ENCODE data around the gene ADH6.
"Not testable (repeated sequence)": the region's sequence is repeated elsewhere in the genome, so short reads cannot be mapped to it uniquely, and the experiment has no call there.

ADH6 gene

GRCh38 chr4:99200138-99200537 is 18.9 kb downstream of the ADH6 start:
- no peak for DNase-seq (ENCODE audit: low read depth in 3 of 3, low spot score in 1 of 3)

- no peak for DNase-seq (ENCODE audit: low read depth in 3 of 3, low spot score in 1 of 3)
Observed at GRCh38 chr4:99190336-99190735, 28.7 kb downstream of the ADH6 start.

GRCh38 chr4:99189900-99190299 is 29.1 kb downstream of the ADH6 start:
- not testable (repeated sequence) for DNase-seq (ENCODE audit: low read depth in 3 of 3, low spot score in 1 of 3)

- DNase-seq (ENCODE audit: low read depth in 3 of 3, low spot score in 1 of 3), result no peak
Observed at GRCh38 chr4:99186029-99186428, 33.0 kb downstream of the ADH6 start.

GRCh38 chr4:99185581-99185980 is 33.5 kb downstream of the ADH6 start:
- DNase-seq (ENCODE audit: low read depth in 3 of 3, low spot score in 1 of 3), result no peak

GRCh38 chr4:99180382-99181070 is 38.5 kb downstream of the ADH6 start:
- no peak for DNase-seq (ENCODE audit: low read depth in 3 of 3, low spot score in 1 of 3)

- DNase-seq (ENCODE audit: low read depth in 3 of 3, low spot score in 1 of 3), result no peak
Observed at GRCh38 chr4:99179626-99180025, 39.4 kb downstream of the ADH6 start.

GRCh38 chr4:99179178-99179577 is 39.9 kb downstream of the ADH6 start:
- DNase-seq (ENCODE audit: low read depth in 3 of 3, low spot score in 1 of 3), result no peak

GRCh38 chr4:99166544-99166943 is 52.5 kb downstream of the ADH6 start:
- no peak for DNase-seq (ENCODE audit: low read depth in 3 of 3, low spot score in 1 of 3)

- DNase-seq (ENCODE audit: low read depth in 3 of 3, low spot score in 1 of 3), result no peak
Observed at GRCh38 chr4:99165978-99166377, 53.1 kb downstream of the ADH6 start.

GRCh38 chr4:99161373-99162099 is 57.5 kb downstream of the ADH6 start:
- no peak for DNase-seq (ENCODE audit: low read depth in 3 of 3, low spot score in 1 of 3)

- no peak for DNase-seq (ENCODE audit: low read depth in 3 of 3, low spot score in 1 of 3)
Observed at GRCh38 chr4:99159699-99160098, 59.3 kb downstream of the ADH6 start.

GRCh38 chr4:99157478-99157935 is 61.5 kb downstream of the ADH6 start:
- no peak for DNase-seq (ENCODE audit: low read depth in 3 of 3, low spot score in 1 of 3)

- no peak for DNase-seq (ENCODE audit: low read depth in 3 of 3, low spot score in 1 of 3)
Observed at GRCh38 chr4:99156992-99157391, 62.1 kb downstream of the ADH6 start.

GRCh38 chr4:99154658-99155342 is 64.2 kb downstream of the ADH6 start:
- DNase-seq (ENCODE audit: low read depth in 3 of 3, low spot score in 1 of 3), result no peak
